ENCODE results near the gene MFNG.
"Not testable (repeated sequence)": the region's sequence is repeated elsewhere in the genome, so short reads cannot be mapped to it uniquely, and the experiment has no call there.

Gene MFNG

GRCh38 chr22:37472418-37473006 is 13.7 kb downstream of the MFNG start:
- DNase-seq, result peak; percentile 35

- DNase-seq, result no peak
These were observed 14.3 kb downstream of the MFNG start for GRCh38 chr22:37471727-37472417.

GRCh38 chr22:37470087-37470445 is 16.1 kb downstream of the MFNG start:
- no peak for DNase-seq

- DNase-seq, result no peak
These were observed 16.6 kb downstream of the MFNG start for GRCh38 chr22:37469416-37470086.

GRCh38 chr22:37468201-37468695 is 17.9 kb downstream of the MFNG start:
- DNase-seq, result not testable (repeated sequence)

- DNase-seq, result no peak
These were observed 18.7 kb downstream of the MFNG start for GRCh38 chr22:37467391-37467955.

- no peak for DNase-seq
These were observed 22.0 kb downstream of the MFNG start for GRCh38 chr22:37464181-37464580.

- no peak for DNase-seq
These were observed 23.2 kb downstream of the MFNG start for GRCh38 chr22:37462983-37463382.

GRCh38 chr22:37462436-37462835 is 23.7 kb downstream of the MFNG start:
- DNase-seq, result no peak

GRCh38 chr22:37461961-37462360 is 24.2 kb downstream of the MFNG start:
- DNase-seq, result no peak

GRCh38 chr22:37460684-37461083 is 25.5 kb downstream of the MFNG start:
- no peak for DNase-seq

GRCh38 chr22:37459206-37459605 is 27.0 kb downstream of the MFNG start:
- no peak for DNase-seq

GRCh38 chr22:37457093-37457893 is 28.9 kb downstream of the MFNG start:
- DNase-seq, result peak; percentile 85

- DNase-seq, result no peak
These were observed 29.8 kb downstream of the MFNG start for GRCh38 chr22:37456346-37456745.

GRCh38 chr22:37455896-37456295 is 30.3 kb downstream of the MFNG start:
- no peak for DNase-seq

- DNase-seq, result no peak
These were observed 31.1 kb downstream of the MFNG start for GRCh38 chr22:37454857-37455686.

- no peak for DNase-seq
These were observed 32.5 kb downstream of the MFNG start for GRCh38 chr22:37453696-37454095.

GRCh38 chr22:37451218-37451617 is 35.0 kb downstream of the MFNG start:
- DNase-seq, result no peak

- no peak for DNase-seq
These were observed 36.7 kb downstream of the MFNG start for GRCh38 chr22:37449331-37450001.

GRCh38 chr22:37448516-37449127 is 37.6 kb downstream of the MFNG start:
- no peak for DNase-seq

GRCh38 chr22:37445501-37445900 is 40.7 kb downstream of the MFNG start:
- no peak for DNase-seq
